Measurements from ENCODE around the gene CACNA1A.
A peak's percentile ranks its signal among the peaks of the same experiment; 100 is the strongest.
"Not testable (repeated sequence)": the region's sequence is repeated elsewhere in the genome, so short reads cannot be mapped to it uniquely, and the experiment has no call there.

The CACNA1A gene

GRCh38 chr19:13173139-13173737 is 333.0 kb downstream of the CACNA1A start:
- no peaks in the 10 kb centered on the region for H3K27me3 ChIP-seq (ENCODE audit: control insufficient read depth in 1 of 2, insufficient read depth in 2 of 2, low read length in 2 of 2)
- H3K36me3 ChIP-seq (ENCODE audit: control insufficient read depth in 1 of 2, insufficient read depth in 2 of 2, low read length in 2 of 2) = no peaks in the 10 kb centered on the region
- H3K9me3 ChIP-seq (ENCODE audit: control insufficient read depth in 1 of 2, low read length in 2 of 2) = no peaks in the 10 kb centered on the region
- H3K27ac ChIP-seq (ENCODE audit: low read depth, low read length) = no peak overlapping the region
- no peak overlapping the region for H3K9ac ChIP-seq (ENCODE audit: low read depth in 1 of 2, low read length in 2 of 2)
- H3K4me3 ChIP-seq (ENCODE audit: low read depth in 1 of 2, low read length in 2 of 2) = no peak overlapping the region
- H3K4me1 ChIP-seq (ENCODE audit: control insufficient read depth in 1 of 2, insufficient read depth in 2 of 2, low read length in 2 of 2) = peaks cover 27 to 31% of the 10 kb centered on the region in 2 donors

DNA sequence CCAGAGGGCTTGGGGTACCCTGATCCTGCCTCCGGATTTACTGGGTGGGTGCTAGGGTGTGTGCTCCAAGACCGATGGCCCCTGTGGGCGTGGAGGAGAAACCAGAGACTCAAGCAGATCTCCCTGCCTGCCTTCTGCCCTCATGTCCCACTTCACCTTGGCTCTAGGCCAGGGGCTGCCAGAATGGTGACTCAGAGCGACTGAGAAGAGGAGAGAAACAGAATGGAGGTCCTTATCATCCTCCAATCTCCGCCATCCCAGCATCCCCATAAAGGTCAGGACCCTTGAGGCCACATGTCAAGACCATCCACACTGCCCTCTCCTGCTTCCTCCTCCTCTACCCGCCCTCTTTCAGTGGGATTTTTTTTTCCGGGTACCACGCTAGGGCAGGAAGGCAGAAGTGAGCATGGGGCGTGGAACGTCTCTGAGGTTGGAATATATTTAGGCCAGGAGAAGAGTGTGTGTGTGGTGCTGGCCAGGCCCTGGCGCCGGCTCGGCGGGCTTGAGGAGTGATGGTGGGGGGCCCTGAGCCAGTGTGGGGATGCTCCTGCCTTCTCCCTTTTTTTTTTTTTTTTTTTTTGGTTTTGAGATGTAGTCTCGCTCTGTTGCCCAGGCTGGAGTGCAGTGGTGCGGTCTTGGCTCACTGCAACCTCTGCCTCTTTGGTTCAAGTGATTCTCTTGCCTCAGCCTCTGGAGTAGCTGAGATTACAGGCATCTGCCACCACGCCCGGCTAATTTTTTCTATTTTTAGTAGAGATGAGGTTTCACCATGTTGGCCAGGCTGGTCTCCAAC is 333.7 kb downstream of the CACNA1A start:
- peak overlapping the region in 1 of 2 donors; percentile 54 for H3K9ac ChIP-seq (ENCODE audit: low read depth in 1 of 2, low read length in 2 of 2)
- H3K27ac ChIP-seq (ENCODE audit: low read depth, low read length) = peak overlapping the region; percentile 73
- no peaks in the 10 kb centered on the region for H3K9me3 ChIP-seq (ENCODE audit: control insufficient read depth in 1 of 2, low read length in 2 of 2)
- H3K4me3 ChIP-seq (ENCODE audit: low read depth in 1 of 2, low read length in 2 of 2) = peak overlapping the region; percentile 29 to 36
- H3K36me3 ChIP-seq (ENCODE audit: control insufficient read depth in 1 of 2, insufficient read depth in 2 of 2, low read length in 2 of 2) = no peaks in the 10 kb centered on the region
- H3K27me3 ChIP-seq (ENCODE audit: control insufficient read depth in 1 of 2, insufficient read depth in 2 of 2, low read length in 2 of 2) = no peaks in the 10 kb centered on the region
- peaks cover 27 to 34% of the 10 kb centered on the region in 2 donors for H3K4me1 ChIP-seq (ENCODE audit: control insufficient read depth in 1 of 2, insufficient read depth in 2 of 2, low read length in 2 of 2)

DNA sequence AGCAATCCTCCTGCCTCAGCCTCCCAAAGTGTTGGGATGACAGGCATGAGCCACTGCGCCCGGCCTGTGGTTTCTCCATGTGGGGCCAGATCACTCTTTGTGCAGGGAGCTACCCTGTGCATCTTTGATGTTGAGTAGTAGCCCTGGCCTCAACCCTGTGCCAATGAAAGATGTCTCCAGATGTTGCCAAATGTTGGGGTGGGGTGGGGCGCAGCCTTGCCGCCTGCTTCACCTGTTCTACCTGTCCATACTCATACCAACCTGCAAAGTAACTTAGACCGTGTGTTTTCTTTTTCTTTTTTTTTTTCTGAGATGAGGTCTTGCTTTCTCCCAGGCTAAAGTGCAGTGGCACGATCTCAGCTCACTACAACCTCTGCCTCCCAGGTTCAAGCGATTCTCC is 335.1 kb downstream of the CACNA1A start:
- peaks cover 35 to 41% of the 10 kb centered on the region in 2 donors for H3K4me1 ChIP-seq (ENCODE audit: control insufficient read depth in 1 of 2, insufficient read depth in 2 of 2, low read length in 2 of 2)

GRCh38 chr19:13169769-13170168 is 336.5 kb downstream of the CACNA1A start:
- no peak overlapping the region for H3K27ac ChIP-seq (ENCODE audit: low read depth, low read length)
- no peaks in the 10 kb centered on the region for H3K36me3 ChIP-seq (ENCODE audit: control insufficient read depth in 1 of 2, insufficient read depth in 2 of 2, low read length in 2 of 2)

More for the DNA sequence above, 335.1 kb downstream of the CACNA1A start:
- no peak overlapping the region for H3K27ac ChIP-seq (ENCODE audit: low read depth, low read length)
- no peaks in the 10 kb centered on the region for H3K27me3 ChIP-seq (ENCODE audit: control insufficient read depth in 1 of 2, insufficient read depth in 2 of 2, low read length in 2 of 2)
- H3K36me3 ChIP-seq (ENCODE audit: control insufficient read depth in 1 of 2, insufficient read depth in 2 of 2, low read length in 2 of 2) = no peaks in the 10 kb centered on the region
- no peak overlapping the region for H3K4me3 ChIP-seq (ENCODE audit: low read depth in 1 of 2, low read length in 2 of 2)
- H3K9me3 ChIP-seq (ENCODE audit: control insufficient read depth in 1 of 2, low read length in 2 of 2) = no peaks in the 10 kb centered on the region
- H3K9ac ChIP-seq (ENCODE audit: low read depth in 1 of 2, low read length in 2 of 2) = no peak overlapping the region

DNA sequence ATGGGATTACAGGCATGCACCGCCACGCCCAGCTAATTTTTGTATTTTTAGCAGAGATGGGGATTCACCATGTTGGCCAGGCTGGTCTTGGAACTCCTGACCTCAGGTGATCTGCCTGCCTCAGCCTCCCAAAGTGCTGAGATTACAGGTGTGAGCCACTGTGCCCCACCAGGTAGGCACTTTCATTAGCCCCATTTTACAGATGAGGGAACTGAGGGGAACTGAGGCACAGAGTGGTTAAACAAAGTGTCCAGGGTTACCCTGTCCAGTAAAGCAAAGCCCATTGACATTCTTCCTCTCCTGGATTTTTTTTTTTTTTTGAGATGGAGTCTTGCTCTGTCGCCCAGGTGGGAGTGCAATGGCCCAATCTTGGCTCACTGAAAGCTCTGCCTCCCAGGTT is 340.1 kb downstream of the CACNA1A start:
- not testable (repeated sequence) for H3K9ac ChIP-seq (ENCODE audit: low read depth in 1 of 2, low read length in 2 of 2); H3K36me3 ChIP-seq (ENCODE audit: control insufficient read depth in 1 of 2, insufficient read depth in 2 of 2, low read length in 2 of 2); H3K4me3 ChIP-seq (ENCODE audit: low read depth in 1 of 2, low read length in 2 of 2); H3K9me3 ChIP-seq (ENCODE audit: control insufficient read depth in 1 of 2, low read length in 2 of 2); H3K27me3 ChIP-seq (ENCODE audit: control insufficient read depth in 1 of 2, insufficient read depth in 2 of 2, low read length in 2 of 2)
- H3K27ac ChIP-seq (ENCODE audit: low read depth, low read length) = peak overlapping the region; percentile 28
- peaks cover 47 to 59% of the 10 kb centered on the region in 2 donors for H3K4me1 ChIP-seq (ENCODE audit: control insufficient read depth in 1 of 2, insufficient read depth in 2 of 2, low read length in 2 of 2)

More at GRCh38 chr19:13169769-13170168, 336.5 kb downstream of the CACNA1A start:
- Histone ChIP-seq H3K9ac (ENCODE audit: low read depth in 1 of 2, low read length in 2 of 2) (no peak overlapping the region), H3K4me1 (ENCODE audit: control insufficient read depth in 1 of 2, insufficient read depth in 2 of 2, low read length in 2 of 2) (peaks cover 43 to 46% of the 10 kb centered on the region in 2 donors), H3K27me3 (ENCODE audit: control insufficient read depth in 1 of 2, insufficient read depth in 2 of 2, low read length in 2 of 2) (no peaks in the 10 kb centered on the region), H3K9me3 (ENCODE audit: control insufficient read depth in 1 of 2, low read length in 2 of 2) (no peaks in the 10 kb centered on the region), H3K4me3 (ENCODE audit: low read depth in 1 of 2, low read length in 2 of 2) (no peak overlapping the region)

DNA sequence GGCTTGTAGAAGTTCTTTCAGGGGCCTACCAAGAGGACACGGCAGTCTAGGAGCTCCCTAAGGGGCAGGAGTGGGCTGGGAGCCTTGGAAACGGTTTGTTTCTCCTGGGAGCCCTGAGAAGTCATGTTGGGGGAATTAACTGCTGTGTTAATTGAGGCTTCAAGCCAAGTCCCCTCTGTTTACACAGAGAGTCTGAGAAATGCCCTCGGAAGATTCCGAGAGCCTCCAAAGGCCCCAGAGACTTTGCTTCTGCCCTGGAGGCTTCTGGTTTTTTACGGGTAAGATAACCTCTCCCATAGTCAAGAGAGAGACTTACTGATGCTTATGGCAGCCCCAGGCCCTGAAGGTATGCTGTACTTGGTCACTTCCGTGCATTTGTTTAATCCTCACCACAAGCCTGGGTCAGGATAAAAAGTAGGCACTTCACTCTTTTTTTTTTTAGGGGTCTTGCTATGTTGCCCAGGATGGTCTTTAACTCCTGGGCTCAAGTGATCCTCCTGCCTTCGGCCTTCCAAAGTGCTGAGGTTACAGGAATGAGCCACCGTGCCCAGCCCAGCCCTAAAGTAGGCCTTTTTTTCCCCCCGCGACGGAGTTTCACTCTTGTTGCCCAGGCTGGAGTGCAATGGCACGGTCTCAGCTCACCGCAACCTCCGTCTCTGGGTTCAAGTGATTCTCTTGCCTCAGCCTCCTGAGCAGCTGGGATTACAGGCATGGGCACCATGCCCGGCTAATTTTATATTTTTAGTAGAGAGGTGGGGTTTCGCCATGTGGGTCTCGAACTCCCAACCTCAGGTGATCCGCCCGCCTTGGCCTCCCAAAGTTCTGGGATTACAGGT is 340.9 kb downstream of the CACNA1A start:
- H3K36me3 ChIP-seq (ENCODE audit: control insufficient read depth in 1 of 2, insufficient read depth in 2 of 2, low read length in 2 of 2) = no peaks in the 10 kb centered on the region
- peak overlapping the region; percentile 96 for H3K27ac ChIP-seq (ENCODE audit: low read depth, low read length)
- H3K27me3 ChIP-seq (ENCODE audit: control insufficient read depth in 1 of 2, insufficient read depth in 2 of 2, low read length in 2 of 2) = no peaks in the 10 kb centered on the region
- no peak overlapping the region for H3K4me3 ChIP-seq (ENCODE audit: low read depth in 1 of 2, low read length in 2 of 2)
- peak overlapping the region; percentile 70 to 79 for H3K9ac ChIP-seq (ENCODE audit: low read depth in 1 of 2, low read length in 2 of 2)
- H3K4me1 ChIP-seq (ENCODE audit: control insufficient read depth in 1 of 2, insufficient read depth in 2 of 2, low read length in 2 of 2) = peaks cover 47 to 59% of the 10 kb centered on the region in 2 donors
- H3K9me3 ChIP-seq (ENCODE audit: control insufficient read depth in 1 of 2, low read length in 2 of 2) = no peaks in the 10 kb centered on the region

DNA sequence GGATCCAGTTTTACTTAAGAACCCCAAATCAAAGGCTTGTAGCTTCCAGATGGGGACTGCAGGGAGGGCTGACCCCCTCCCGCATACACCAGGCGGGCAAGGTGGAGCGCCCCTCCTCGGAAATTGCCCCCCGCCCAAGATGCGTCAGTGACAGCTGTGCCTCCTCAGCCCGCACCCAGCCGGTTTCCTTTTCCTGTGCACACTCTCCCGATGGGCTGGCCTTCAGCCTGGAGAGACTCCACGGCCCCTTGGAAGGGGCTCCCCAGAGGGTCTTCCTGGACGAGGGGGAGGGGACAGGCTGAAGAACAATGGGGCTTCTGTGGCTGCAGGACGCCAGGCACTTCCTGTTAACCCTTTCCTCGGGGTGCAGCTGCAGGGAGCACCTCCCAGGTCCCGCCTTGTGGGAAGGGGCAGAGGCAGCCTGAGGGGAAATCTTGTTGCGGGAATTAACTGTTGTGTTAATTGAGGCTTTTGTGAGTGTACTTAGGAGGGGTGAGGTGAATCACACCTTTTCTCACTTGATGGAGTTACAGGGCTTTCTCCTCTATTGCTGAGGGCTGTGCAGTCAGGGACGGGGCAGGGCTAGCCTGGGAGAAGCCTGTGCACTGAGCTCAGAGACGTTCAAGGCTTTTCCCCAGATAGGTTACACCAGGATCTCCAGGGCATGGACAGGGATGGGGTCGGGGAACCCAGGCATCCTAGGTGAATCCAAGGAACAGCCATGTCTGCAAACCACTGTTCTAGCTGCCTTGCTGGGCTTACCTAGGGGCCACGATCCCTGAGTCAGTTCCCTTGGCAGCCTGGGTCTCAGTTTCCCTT is 341.7 kb downstream of the CACNA1A start:
- peak overlapping the region; percentile 70 to 79 for H3K9ac ChIP-seq (ENCODE audit: low read depth in 1 of 2, low read length in 2 of 2)
- peak overlapping the region; percentile 96 for H3K27ac ChIP-seq (ENCODE audit: low read depth, low read length)
- H3K27me3 ChIP-seq (ENCODE audit: control insufficient read depth in 1 of 2, insufficient read depth in 2 of 2, low read length in 2 of 2) = no peaks in the 10 kb centered on the region
- peaks cover 40 to 56% of the 10 kb centered on the region in 2 donors for H3K4me1 ChIP-seq (ENCODE audit: control insufficient read depth in 1 of 2, insufficient read depth in 2 of 2, low read length in 2 of 2)
- no peaks in the 10 kb centered on the region for H3K36me3 ChIP-seq (ENCODE audit: control insufficient read depth in 1 of 2, insufficient read depth in 2 of 2, low read length in 2 of 2)
- H3K9me3 ChIP-seq (ENCODE audit: control insufficient read depth in 1 of 2, low read length in 2 of 2) = no peaks in the 10 kb centered on the region
- peak overlapping the region; percentile 58 to 67 for H3K4me3 ChIP-seq (ENCODE audit: low read depth in 1 of 2, low read length in 2 of 2)

GRCh38 chr19:13163609-13164342 is 342.5 kb downstream of the CACNA1A start:
- H3K4me3 ChIP-seq (ENCODE audit: low read depth in 1 of 2, low read length in 2 of 2) = peak overlapping the region; percentile 65 to 67
- H3K9me3 ChIP-seq (ENCODE audit: control insufficient read depth in 1 of 2, low read length in 2 of 2) = no peaks in the 10 kb centered on the region
- peak overlapping the region; percentile 70 to 87 for H3K9ac ChIP-seq (ENCODE audit: low read depth in 1 of 2, low read length in 2 of 2)
- peak overlapping the region; percentile 96 for H3K27ac ChIP-seq (ENCODE audit: low read depth, low read length)
- peaks cover 35 to 49% of the 10 kb centered on the region in 2 donors for H3K4me1 ChIP-seq (ENCODE audit: control insufficient read depth in 1 of 2, insufficient read depth in 2 of 2, low read length in 2 of 2)
- H3K27me3 ChIP-seq (ENCODE audit: control insufficient read depth in 1 of 2, insufficient read depth in 2 of 2, low read length in 2 of 2) = no peaks in the 10 kb centered on the region
- H3K36me3 ChIP-seq (ENCODE audit: control insufficient read depth in 1 of 2, insufficient read depth in 2 of 2, low read length in 2 of 2) = no peaks in the 10 kb centered on the region

Data from duodenal mucosa (tissue), 2 donors.